SIG-M5 treated with dmso at 0.1 percent for 504 hours (cell line): ENCODE data around the gene STARD3.

Experiments
- DNase-seq: peaks from one replicate; lab custom pipeline; 2025; ENCODE audit not compliant: unreplicated experiment; lab: John Stamatoyannopoulos, UW

STARD3 gene

DNA sequence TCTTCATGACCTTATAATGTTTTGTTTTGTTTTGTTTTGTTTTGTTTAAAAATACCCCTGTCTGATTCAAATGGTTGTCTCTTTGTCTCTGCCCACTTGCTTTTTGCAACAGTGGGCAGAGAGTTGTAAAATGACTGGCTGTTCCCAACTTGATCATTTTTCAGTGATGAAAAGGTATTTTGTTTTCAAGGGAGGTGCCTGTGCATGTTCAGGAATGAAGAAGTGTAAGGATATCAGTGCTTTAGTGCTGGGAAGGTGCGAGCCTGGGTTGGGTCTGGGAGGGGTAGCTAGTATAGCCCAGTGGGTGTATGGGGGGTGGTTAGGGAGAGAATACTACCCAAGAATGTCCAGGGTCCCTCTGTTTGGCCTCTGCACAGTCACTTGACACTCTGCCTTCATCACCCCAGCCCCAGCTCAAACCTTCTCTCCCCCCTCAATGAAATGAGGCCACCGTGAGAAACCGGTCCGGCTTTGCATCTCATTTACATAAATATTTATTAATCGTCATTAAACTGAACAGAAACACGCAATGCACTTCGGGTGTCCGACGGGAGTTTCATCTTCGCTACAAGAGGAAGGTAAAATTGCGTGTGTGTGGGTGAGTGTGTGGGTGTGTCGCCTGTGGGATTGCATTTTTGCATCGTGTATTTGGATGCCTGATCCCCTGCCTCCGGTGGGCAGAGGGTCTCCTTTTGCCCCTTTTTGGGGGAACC lies 33.5 kb upstream of the STARD3 start:
- DNase-seq, result no peak

DNA sequence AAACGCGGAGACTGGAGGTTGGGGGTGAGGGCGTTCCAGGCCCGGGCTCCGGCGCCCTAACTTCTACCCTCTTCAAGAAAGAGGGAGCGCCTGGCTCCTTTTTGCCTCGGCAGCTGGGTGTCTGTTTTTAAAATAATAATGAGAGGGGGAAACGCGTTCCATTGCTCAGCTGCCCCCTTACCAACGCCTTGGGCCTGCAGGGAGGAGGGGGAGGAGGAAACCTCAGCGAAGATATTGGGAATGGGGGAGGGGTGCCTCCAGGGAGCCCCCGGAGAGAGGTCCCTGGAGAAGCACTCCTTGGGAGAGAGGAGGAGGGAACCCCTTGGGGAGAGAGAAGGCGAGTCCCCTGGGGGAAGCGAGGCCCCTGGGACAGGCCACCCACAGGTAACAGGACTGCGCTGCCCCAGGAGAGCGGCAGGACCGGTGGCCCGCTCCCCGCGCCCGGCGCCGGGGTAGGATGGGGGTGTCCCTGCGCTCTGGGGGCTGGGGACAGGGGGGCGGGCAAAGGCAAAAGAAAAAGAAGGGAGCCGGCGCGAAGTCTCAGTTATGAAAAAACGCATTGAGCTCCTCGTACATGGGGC lies 31.9 kb upstream of the STARD3 start:
- DNase-seq, result no peak

DNA sequence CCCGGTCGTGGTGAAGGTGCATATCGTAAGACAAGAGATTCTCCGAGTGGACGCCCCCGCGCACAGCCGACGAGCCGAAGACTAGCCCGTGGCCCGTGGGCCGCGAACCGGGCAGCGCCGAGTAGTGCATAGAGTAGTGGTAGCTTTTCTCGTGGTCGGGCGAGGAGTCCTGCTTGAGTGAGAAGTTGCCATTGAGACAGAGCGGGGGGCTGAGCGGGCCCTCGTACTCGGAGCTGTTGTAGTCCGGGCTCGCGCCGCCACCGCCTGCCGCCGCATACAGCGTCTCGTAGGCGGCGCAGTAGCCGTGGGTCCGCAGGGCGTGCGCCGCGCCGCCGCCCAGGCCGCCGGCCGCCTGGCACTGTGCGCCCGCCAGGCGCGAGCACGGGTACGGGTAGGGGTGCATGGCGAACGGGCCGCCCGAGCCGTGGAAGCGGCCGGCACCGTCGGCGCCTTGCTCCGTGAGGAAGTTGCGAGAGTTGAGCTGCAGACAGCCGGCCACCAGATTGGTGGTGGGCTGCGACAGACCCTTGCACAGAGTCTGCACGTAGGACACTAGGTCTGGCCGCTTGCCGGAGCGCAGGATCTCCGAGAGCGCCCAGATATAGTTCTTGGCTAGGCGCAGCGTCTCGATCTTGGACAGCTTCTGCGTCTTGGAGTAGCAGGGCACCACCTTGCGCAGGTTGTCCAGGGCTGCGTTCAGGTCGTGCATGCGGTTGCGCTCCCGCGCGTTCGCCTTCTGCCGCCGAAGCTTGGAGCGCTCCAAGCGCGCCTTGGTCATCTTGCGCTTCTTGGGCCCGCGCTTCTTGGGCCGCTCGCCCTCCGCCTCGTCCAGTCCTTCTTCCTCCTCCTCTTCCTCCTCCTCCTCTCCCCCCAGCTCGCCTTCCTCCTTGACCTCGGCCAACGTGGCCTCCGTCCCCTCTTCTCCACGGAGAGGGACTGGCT lies 31.2 kb upstream of the STARD3 start:
- DNase-seq, result no peak

DNA sequence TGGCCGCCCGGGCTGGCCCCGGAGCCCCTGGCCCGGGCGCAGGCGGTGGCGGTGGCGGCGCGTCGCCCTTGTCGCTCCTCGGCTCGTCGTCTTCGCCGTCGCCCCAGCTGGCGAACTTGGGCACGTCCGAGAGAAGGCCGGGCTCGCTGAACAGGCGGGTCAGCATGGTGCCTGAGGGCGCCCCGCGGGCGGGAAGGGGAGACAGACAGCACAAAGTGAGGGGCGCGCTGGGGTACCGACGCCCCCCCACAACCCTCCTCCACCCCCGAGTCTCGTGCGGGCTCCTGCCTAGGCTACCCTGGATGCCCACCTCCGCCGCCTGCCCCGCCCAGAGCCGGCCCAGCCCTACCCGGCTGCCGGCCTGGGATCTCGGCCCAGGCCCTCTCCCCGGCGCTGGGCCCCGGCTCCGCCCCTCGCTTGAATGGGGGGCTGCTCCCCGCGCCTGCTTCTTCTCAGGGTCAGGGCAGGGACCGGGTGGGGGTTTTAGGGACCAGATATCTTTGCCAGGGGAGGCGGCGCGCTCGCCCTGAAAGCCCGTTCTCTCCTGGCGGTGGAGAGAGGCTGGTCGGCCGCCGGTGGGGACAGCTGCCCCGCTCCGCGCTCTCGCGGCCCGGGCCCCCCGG lies 30.4 kb upstream of the STARD3 start:
- DNase-seq, result no peak

DNA sequence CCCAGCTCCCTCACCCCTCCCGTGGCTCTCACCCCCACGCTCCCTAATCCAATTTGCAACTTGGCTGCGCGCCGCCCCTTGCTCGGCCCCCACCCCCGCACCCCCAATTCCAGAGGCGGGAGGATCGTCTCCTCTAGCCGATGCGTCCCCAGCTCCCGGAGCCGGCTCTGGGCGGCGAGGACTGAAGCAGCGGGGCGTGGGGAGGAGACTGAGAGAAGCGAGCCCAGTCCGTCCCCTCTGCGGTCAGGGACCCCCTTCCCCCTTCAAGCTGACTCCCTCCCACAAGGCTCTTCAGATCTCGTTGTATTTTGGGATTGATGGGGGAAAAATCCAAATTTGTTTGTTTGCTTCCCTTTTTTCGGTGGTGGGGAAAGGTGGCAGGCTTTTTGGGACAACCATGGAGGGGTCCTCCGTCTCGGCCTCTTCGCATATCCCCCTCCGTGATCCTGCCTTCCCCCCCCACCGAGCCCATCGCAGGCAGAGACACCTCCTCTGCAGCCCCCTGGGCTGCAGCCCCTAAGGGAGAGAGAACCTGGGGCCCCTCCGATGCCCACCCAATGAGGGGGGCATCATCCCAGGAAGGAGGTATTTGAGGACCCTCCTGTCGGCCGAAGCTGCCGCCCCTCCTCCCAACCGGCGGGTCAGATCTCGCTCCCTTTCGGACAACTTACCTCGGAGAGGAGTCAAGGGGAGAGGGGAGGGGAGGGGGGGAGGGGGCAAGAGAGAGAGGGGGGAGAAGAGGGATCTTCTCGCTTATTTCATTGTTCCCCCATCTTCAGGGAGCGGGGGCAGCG lies 29.7 kb upstream of the STARD3 start:
- DNase-seq, result no peak

DNA sequence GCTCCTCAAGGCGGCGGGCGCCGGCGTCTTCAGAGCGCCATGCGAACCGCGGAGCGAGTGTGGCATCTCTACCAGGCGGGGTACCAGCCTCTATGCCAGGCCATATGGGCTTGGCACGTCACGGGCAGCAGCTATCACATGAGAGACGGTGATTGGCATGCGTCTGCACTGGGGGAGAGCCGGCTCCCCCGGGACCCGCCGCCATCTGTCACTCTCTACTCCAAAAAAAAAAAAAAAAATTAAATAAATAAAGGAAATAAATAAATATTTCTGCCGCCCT lies 29.2 kb upstream of the STARD3 start, which contains the start of gene NEUROD2:
Gene NEUROD2, minus strand, starts transcription at position 70 of the 280 bp plus-strand sequence. CDS start 1,321 bp downstream, outside the sequence.
- no peak for DNase-seq

DNA sequence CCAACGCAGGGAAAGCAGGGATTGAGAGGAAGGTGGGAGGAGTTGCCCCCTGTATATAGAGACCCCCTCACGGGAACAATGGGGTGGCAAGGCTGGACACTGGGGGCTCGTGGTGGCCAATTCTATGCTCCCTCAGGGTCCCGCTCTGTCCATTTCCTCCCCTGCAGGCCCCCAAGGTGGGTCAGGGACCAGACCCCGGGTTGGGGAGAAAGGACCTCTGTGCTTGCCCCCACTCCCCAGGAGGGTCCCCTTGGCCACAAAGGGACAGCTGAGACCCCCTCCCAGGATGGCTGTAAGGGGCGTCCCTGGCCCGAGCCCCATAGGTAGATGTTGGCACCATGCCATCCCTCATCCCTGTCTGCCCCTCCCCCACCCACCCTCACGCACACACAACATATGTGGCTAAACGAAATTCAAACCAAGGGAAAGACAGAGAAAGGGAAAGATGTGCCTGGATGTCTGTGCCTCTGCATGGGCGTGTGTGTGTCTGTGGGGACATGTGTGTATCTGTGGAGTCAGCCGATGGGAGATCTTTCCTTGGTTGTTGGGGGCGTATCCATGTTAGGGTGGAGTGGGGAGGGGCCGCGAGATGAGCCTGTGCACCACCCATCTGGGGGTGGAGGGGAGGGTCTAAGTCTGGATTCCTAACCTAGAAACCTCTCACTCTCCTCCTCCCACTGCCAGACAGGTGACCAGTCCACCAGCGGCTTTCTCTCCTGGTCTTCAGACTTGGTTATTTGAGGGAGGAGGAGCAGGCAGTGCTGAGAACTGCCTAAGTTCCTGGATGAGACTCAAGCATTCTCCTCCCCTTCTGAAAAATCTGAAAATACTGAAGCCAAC lies 28.6 kb upstream of the STARD3 start:
- no peak for DNase-seq

DNA sequence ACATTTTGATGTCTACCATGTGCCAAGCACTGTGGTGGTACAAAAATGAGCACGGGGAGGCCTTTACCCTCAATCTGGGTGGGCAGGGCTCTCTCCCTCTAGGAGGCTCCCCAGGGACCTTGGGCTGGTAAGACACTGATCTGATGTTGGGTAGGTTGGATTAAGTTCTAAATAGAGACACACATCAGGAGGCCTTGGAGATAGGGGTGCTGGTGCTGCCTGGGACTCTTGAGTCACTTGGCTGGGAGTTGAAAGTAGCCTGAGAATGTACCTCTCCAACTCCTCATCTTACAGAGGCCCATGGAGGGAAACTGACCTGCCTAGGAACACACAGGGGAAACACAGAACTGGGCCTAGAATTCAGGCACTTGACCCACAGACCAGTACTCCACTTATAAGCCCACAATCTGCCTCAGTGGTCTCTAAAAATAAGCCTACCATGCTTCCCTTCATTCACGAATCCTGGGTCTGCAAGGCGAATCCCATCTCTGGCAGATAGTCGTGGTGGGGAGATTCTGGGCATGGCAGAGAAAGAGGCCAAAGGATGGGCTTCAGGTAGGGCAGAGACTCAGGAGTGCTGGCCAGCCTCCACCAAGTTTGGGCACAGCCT lies 27.4 kb upstream of the STARD3 start:
- no peak for DNase-seq

DNA sequence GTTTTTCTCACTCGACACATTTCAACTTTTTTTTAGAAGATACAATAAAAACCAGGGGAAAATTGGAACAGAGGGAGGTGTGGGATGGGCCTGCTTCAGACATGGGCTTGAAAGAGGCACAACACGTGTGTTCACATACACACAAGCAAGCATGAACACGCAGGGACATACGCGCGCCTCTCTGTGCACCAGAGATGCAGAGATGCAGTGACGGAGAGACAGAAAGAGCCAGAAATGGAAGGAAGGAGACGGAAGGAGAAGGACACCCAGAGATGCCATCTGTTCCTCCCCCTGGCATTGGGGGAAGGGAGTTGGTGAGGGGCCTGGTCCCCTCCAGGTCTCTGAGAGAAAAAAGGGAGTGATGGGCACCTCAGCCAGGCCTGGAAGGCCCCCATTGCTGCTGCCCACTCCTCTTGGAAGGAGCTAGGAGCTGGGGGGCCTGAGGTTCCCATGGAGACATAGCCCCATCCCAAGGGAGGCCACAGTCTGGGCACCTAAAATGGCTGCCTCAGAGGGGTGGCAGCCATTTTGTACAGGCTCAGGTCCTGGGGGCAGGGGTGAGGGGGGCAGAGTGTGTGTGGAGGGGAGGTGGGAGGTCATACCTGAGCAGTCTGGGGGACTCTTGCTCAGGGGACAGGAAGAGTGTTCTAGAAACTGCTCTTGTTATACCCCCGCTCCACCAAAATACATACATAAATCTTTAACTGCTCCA lies 25.4 kb upstream of the STARD3 start:
- no peak for DNase-seq

DNA sequence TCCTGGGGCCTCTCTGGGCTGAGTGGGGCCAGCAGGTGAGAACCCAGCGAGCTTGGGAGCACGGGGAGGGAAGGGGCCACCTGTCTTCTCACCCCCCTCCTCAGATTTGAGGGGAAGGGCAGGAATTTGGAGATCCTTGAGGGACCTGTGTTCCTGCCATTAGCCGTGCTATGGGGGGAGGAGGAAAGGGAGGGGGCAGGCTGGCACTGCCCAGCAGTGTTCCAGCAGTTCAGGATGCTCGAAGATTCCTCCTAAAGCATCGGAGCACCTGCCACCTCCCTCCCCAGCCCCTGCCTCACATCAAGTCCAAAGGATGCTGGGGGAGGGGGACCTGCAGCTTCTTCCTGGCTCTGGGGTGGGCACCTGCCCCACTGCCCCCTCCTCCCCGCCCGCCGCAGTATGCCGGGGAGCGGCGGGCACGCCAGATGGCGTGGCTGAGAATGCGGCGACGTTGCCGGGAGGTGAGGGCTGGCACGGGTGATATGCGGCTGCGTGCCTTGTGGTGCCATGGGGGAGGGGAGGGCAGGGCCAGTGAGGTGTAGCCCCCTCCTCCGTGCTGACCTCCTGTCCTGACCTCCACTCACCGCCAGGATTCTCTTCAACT lies 24.6 kb upstream of the STARD3 start:
- DNase-seq, result no peak

DNA sequence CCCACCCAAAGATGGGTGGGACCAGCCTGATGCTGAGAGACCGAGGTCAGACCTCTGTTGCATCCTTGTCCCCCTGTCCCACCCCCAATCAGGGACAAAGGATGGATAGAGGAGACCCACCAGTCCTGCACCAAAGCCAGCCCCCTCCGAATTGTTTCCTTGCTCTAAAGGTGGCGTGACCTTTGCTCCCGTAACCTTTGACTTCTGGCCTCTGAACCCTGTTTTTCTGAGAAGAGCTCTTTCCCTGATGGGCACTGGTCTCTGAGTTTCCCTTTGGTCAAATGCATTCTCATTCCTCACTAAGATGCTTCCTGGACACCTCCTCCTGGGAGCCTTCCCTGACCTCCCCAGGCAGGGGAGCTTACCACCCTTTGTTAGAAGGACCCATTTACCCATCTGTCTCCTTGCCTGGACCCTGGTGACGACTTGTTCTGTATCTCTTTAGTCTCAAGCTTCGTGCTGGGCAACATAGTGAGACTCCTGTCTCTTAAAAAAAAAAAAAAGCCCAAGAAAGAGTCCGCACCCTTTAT lies 23.9 kb upstream of the STARD3 start:
- DNase-seq, result no peak

DNA sequence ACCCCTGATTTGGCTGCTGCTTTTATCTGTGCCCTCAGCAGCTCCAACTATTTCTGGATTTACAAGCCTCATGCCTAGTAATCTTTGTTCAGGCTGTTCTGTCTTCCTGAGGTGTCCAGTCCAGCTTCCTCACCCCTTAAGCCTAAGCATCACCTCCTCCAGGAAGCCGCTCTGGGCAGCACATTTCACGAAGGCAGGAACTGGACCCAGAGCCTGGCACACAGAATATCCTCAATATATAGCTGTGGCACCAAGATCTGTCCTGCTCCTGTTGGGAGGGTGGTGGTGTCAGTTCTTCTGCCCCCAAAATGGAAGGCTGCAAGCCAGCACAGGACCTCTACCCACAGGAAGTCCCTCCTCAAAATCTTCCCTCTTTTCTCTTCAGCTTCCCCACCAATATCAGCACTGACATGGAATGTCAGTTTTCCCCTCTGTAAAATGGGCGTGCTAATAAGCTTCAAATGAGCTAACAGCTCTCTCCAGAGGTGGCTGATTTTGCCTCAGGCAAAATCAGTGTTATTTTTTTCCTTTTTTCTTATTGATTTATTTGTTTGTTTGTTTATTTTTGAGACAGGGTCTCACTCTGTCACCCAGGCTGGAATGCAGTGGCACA lies 22.3 kb upstream of the STARD3 start:
- DNase-seq, result no peak

DNA sequence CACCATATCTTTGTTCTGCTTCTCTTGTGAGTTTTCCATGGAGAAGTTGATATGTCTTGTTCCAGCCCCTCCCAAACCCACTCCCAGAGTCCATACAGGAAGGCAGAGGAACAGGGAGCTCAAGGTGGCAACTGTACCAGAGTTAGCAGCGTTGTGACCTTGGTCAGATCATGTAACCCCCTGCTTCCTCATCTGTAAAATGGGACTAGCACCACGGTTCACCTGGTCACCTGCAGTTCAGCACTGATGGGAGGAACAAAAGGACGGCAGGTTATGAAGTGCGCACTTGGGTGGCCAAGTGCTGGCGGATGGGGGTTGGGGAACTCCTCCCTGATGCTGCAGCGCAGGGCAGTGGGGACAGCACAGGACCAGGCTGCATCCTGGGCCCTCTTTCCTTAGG lies 21.5 kb upstream of the STARD3 start:
- DNase-seq, result no peak

DNA sequence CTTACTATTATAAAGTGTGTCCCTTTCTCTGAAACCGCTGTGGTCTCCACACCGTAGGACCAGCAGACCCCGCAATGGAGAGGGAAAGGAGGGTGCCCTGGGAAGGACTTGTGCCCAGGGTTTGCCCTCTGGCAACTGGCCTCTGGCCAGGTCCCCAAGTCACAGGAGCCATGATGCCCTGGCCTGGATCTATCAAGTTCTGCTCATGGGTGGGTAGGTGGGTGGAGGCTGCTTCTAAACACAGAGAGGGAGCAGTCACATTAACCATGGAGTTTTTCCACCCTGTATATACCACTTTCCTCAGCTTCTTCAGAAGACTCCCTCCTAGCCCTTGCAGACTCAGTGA lies 19.9 kb upstream of the STARD3 start:
- DNase-seq, result no peak

DNA sequence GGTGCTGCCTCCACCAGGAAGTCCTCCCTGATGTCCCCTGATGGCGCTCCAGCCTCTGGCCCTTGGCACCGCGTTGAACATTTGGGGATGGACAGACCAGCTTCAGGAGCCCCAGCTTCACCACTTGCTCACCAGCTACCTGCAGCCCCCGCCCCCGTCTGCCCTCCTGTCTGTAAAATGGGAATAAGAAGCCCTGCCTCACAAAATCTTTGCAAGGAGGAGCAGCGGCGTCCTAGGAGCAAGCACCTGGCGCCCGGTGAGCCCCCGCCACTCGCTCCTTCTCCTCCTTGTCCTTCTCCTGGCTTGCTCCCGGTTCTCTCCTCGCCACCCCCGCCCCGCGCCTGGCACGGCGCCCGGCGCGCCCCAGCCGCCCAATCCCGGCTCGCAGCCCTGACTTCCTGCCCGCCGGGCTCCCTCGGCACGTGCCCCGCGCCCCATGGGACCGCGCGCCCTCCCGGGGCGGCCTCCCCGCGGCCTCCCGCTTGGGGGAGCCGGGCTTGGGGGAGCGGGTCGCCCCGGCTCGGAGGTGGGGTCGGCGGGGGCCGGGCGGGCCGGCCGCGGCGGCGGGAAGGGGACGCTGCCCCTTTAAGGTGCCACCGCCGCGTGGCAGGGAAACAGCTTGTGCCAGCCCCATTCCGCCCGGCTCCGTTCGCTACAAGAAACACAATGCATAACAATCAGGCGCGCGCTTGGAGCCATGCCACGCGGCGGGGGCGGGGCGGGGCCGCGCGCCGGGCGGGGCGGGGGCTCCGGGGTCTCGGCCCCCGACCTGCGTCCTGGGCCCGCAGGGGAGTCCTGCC lies 19.3 kb upstream of the STARD3 start:
- DNase-seq, result peak; percentile 24

DNA sequence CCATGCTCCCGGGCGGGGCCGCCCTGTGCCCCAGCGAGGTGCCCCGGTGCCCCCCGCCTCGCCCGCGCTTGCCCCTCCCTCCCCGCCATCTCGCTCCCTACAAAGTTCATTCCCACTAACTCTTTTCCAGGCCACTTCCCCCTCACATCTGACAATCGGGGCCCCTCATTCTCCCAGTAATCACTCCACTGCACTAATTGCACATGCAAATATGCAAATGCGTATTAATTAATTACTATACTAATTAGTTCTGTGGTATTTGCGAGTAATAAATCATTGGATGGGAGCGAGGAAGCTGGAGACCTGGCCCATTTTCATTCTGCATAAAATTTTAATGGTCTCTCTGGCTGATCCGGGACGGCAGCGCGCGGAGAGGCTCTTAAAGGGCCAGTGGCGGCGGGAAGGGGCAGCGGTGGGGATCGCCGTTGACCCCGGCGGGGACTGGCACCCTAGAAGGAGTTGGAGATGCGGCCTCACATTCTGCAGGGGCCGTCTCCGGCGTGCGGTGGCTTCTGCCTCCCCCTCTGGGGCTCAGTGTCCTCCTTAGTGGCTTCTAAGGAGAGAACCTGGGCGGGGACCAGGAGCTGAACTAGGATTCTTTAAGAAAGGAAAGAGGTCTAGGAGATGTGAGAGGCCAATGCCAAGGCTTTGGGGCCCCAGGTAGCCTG lies 18.6 kb upstream of the STARD3 start:
- DNase-seq, result no peak
